ENCODE measurements around the gene KCNC1.

Gene KCNC1

GRCh38 chr11:17745023-17745772 is 10.6 kb downstream of the KCNC1 start:
- Histone ChIP-seq H3K9me3 (ENCODE audit: control insufficient read depth in 5 of 5, low read length in 5 of 5) (peaks cover 0 to 2% (median 0%) of the 10 kb centered on the region in 5 donors), H3K27me3 (ENCODE audit: control insufficient read depth in 5 of 5, insufficient read depth in 4 of 5, low read length in 5 of 5) (peaks cover 4 to 37% (median 14%) of the 10 kb centered on the region in 5 donors), H3K9ac (ENCODE audit: low read length in 5 of 5) (no peak overlapping the region), H3K36me3 (ENCODE audit: control insufficient read depth in 5 of 5, insufficient read depth in 5 of 5, low read length in 5 of 5) (no peaks in the 10 kb centered on the region), H3K4me3 (ENCODE audit: low read depth in 1 of 5, low read length in 5 of 5) (no peak overlapping the region), H3K27ac (ENCODE audit: low read depth, low read length) (no peak overlapping the region), H3K4me1 (ENCODE audit: control insufficient read depth in 5 of 5, insufficient read depth in 5 of 5, low read length in 5 of 5) (peaks cover 0 to under 1% (median under 1%) of the 10 kb centered on the region in 5 donors)

GRCh38 chr11:17746096-17746495 is 11.5 kb downstream of the KCNC1 start:
- Histone ChIP-seq H3K27ac (ENCODE audit: low read depth, low read length) (no peak overlapping the region), H3K36me3 (ENCODE audit: control insufficient read depth in 5 of 5, insufficient read depth in 5 of 5, low read length in 5 of 5) (no peaks in the 10 kb centered on the region), H3K27me3 (ENCODE audit: control insufficient read depth in 5 of 5, insufficient read depth in 4 of 5, low read length in 5 of 5) (peaks cover 0 to 30% (median 14%) of the 10 kb centered on the region in 5 donors)

GRCh38 chr11:17747131-17747955 is 12.8 kb downstream of the KCNC1 start:
- peaks cover 0 to 9% (median 6%) of the 10 kb centered on the region in 5 donors for H3K4me1 ChIP-seq (ENCODE audit: control insufficient read depth in 5 of 5, insufficient read depth in 5 of 5, low read length in 5 of 5)
- H3K27ac ChIP-seq (ENCODE audit: low read depth, low read length) = no peak overlapping the region

More at GRCh38 chr11:17746096-17746495, 11.5 kb downstream of the KCNC1 start:
- peaks cover 0 to 9% (median 6%) of the 10 kb centered on the region in 5 donors for H3K4me1 ChIP-seq (ENCODE audit: control insufficient read depth in 5 of 5, insufficient read depth in 5 of 5, low read length in 5 of 5)
- no peak overlapping the region for H3K4me3 ChIP-seq (ENCODE audit: low read depth in 1 of 5, low read length in 5 of 5)
- peaks cover 0 to 2% (median 0%) of the 10 kb centered on the region in 5 donors for H3K9me3 ChIP-seq (ENCODE audit: control insufficient read depth in 5 of 5, low read length in 5 of 5)
- H3K9ac ChIP-seq (ENCODE audit: low read length in 5 of 5) = no peak overlapping the region

GRCh38 chr11:17748044-17748443 is 13.5 kb downstream of the KCNC1 start:
- H3K27ac ChIP-seq (ENCODE audit: low read depth, low read length) = no peak overlapping the region
- H3K36me3 ChIP-seq (ENCODE audit: control insufficient read depth in 5 of 5, insufficient read depth in 5 of 5, low read length in 5 of 5) = no peaks in the 10 kb centered on the region
- no peak overlapping the region for H3K4me3 ChIP-seq (ENCODE audit: low read depth in 1 of 5, low read length in 5 of 5)
- H3K9ac ChIP-seq (ENCODE audit: low read length in 5 of 5) = no peak overlapping the region
- H3K9me3 ChIP-seq (ENCODE audit: control insufficient read depth in 5 of 5, low read length in 5 of 5) = peaks cover 0 to 2% (median 0%) of the 10 kb centered on the region in 5 donors
- peaks cover 0 to 22% (median 9%) of the 10 kb centered on the region in 5 donors for H3K27me3 ChIP-seq (ENCODE audit: control insufficient read depth in 5 of 5, insufficient read depth in 4 of 5, low read length in 5 of 5)
- H3K4me1 ChIP-seq (ENCODE audit: control insufficient read depth in 5 of 5, insufficient read depth in 5 of 5, low read length in 5 of 5) = peaks cover 0 to 9% (median 6%) of the 10 kb centered on the region in 5 donors

More at GRCh38 chr11:17747131-17747955, 12.8 kb downstream of the KCNC1 start:
- peaks cover 0 to 26% (median 9%) of the 10 kb centered on the region in 5 donors for H3K27me3 ChIP-seq (ENCODE audit: control insufficient read depth in 5 of 5, insufficient read depth in 4 of 5, low read length in 5 of 5)
- H3K9me3 ChIP-seq (ENCODE audit: control insufficient read depth in 5 of 5, low read length in 5 of 5) = peaks cover 0 to 2% (median 0%) of the 10 kb centered on the region in 5 donors
- H3K9ac ChIP-seq (ENCODE audit: low read length in 5 of 5) = no peak overlapping the region
- H3K4me3 ChIP-seq (ENCODE audit: low read depth in 1 of 5, low read length in 5 of 5) = no peak overlapping the region
- no peaks in the 10 kb centered on the region for H3K36me3 ChIP-seq (ENCODE audit: control insufficient read depth in 5 of 5, insufficient read depth in 5 of 5, low read length in 5 of 5)

- no peak overlapping the region for H3K27ac ChIP-seq (ENCODE audit: low read depth, low read length)
- no peak overlapping the region for H3K9ac ChIP-seq (ENCODE audit: low read length in 5 of 5)
- H3K27me3 ChIP-seq (ENCODE audit: control insufficient read depth in 5 of 5, insufficient read depth in 4 of 5, low read length in 5 of 5) = peaks cover 0 to 25% (median 9%) of the 10 kb centered on the region in 5 donors
- H3K36me3 ChIP-seq (ENCODE audit: control insufficient read depth in 5 of 5, insufficient read depth in 5 of 5, low read length in 5 of 5) = no peaks in the 10 kb centered on the region
- peaks cover 0 to 9% (median 6%) of the 10 kb centered on the region in 5 donors for H3K4me1 ChIP-seq (ENCODE audit: control insufficient read depth in 5 of 5, insufficient read depth in 5 of 5, low read length in 5 of 5)
- H3K4me3 ChIP-seq (ENCODE audit: low read depth in 1 of 5, low read length in 5 of 5) = no peak overlapping the region
- peaks cover 0 to 2% (median 0%) of the 10 kb centered on the region in 5 donors for H3K9me3 ChIP-seq (ENCODE audit: control insufficient read depth in 5 of 5, low read length in 5 of 5)
These were observed 14.5 kb downstream of the KCNC1 start for GRCh38 chr11:17748761-17749721.

GRCh38 chr11:17750013-17750800 is 15.6 kb downstream of the KCNC1 start:
- Histone ChIP-seq H3K27ac (ENCODE audit: low read depth, low read length) (no peak overlapping the region), H3K4me1 (ENCODE audit: control insufficient read depth in 5 of 5, insufficient read depth in 5 of 5, low read length in 5 of 5) (peaks cover 0 to 9% (median 6%) of the 10 kb centered on the region in 5 donors), H3K9me3 (ENCODE audit: control insufficient read depth in 5 of 5, low read length in 5 of 5) (peaks cover 0 to 2% (median 0%) of the 10 kb centered on the region in 5 donors), H3K9ac (ENCODE audit: low read length in 5 of 5) (no peak overlapping the region), H3K36me3 (ENCODE audit: control insufficient read depth in 5 of 5, insufficient read depth in 5 of 5, low read length in 5 of 5) (no peaks in the 10 kb centered on the region), H3K27me3 (ENCODE audit: control insufficient read depth in 5 of 5, insufficient read depth in 4 of 5, low read length in 5 of 5) (peaks cover 0 to 20% (median 9%) of the 10 kb centered on the region in 5 donors), H3K4me3 (ENCODE audit: low read depth in 1 of 5, low read length in 5 of 5) (no peak overlapping the region)

GRCh38 chr11:17750801-17751165 is 16.2 kb downstream of the KCNC1 start:
- Histone ChIP-seq H3K9me3 (ENCODE audit: control insufficient read depth in 5 of 5, low read length in 5 of 5) (peaks cover 0 to 2% (median 0%) of the 10 kb centered on the region in 5 donors), H3K27me3 (ENCODE audit: control insufficient read depth in 5 of 5, insufficient read depth in 4 of 5, low read length in 5 of 5) (peaks cover 0 to 20% (median 9%) of the 10 kb centered on the region in 5 donors), H3K9ac (ENCODE audit: low read length in 5 of 5) (no peak overlapping the region), H3K27ac (ENCODE audit: low read depth, low read length) (no peak overlapping the region), H3K4me3 (ENCODE audit: low read depth in 1 of 5, low read length in 5 of 5) (no peak overlapping the region), H3K36me3 (ENCODE audit: control insufficient read depth in 5 of 5, insufficient read depth in 5 of 5, low read length in 5 of 5) (no peaks in the 10 kb centered on the region), H3K4me1 (ENCODE audit: control insufficient read depth in 5 of 5, insufficient read depth in 5 of 5, low read length in 5 of 5) (peaks cover 0 to 9% (median 6%) of the 10 kb centered on the region in 5 donors)

GRCh38 chr11:17751558-17751957 is 17.0 kb downstream of the KCNC1 start:
- H3K27me3 ChIP-seq (ENCODE audit: control insufficient read depth in 5 of 5, insufficient read depth in 4 of 5, low read length in 5 of 5) = peaks cover 0 to 17% (median 7%) of the 10 kb centered on the region in 5 donors
- peaks cover 0 to 2% (median 0%) of the 10 kb centered on the region in 5 donors for H3K9me3 ChIP-seq (ENCODE audit: control insufficient read depth in 5 of 5, low read length in 5 of 5)
- peaks cover 0 to 9% (median 6%) of the 10 kb centered on the region in 5 donors for H3K4me1 ChIP-seq (ENCODE audit: control insufficient read depth in 5 of 5, insufficient read depth in 5 of 5, low read length in 5 of 5)
- no peaks in the 10 kb centered on the region for H3K36me3 ChIP-seq (ENCODE audit: control insufficient read depth in 5 of 5, insufficient read depth in 5 of 5, low read length in 5 of 5)
- H3K9ac ChIP-seq (ENCODE audit: low read length in 5 of 5) = no peak overlapping the region
- no peak overlapping the region for H3K27ac ChIP-seq (ENCODE audit: low read depth, low read length)
- no peak overlapping the region for H3K4me3 ChIP-seq (ENCODE audit: low read depth in 1 of 5, low read length in 5 of 5)
